Left renal pelvis (tissue), 4 donors: ENCODE results near the gene KLHDC8A. TPM values are rescaled to one million over a fixed set of nuclear protein-coding genes. Genes with fewer than 3 reads are reported as not detected.

Experiments
- DNase-seq, 4 donors: peaks; one replicate each; pipeline ENCODE4 v3.0.0-alpha.2; 2013; ENCODE audit warnings: low read depth in 4 of 4, low spot score in 3 of 4
- polyA plus RNA-seq, 4 donors: library from polyadenylated mRNA; unstranded; fragments of 120-200 nt; gene quantifications; one replicate each; pipeline ENCODE4 v1.2.1, GENCODE V29; 2013; ENCODE audit not compliant: insufficient read length in 4 of 4

The KLHDC8A gene
- polyA plus RNA-seq, 4 donors: 1.6 to 8.5 (median 2.1) TPM

- DNase-seq: no peak
Observed at GRCh38 chr1:205348554-205349487, 7.9 kb downstream of the KLHDC8A start.

GRCh38 chr1:205346956-205347574, 9.7 kb downstream of the KLHDC8A start:
- DNase-seq: no peak

GRCh38 chr1:205345761-205346160, 11.0 kb downstream of the KLHDC8A start:
- DNase-seq: no peak

- DNase-seq: no peak
Observed at GRCh38 chr1:205344066-205344928, 12.4 kb downstream of the KLHDC8A start.

- no peak for DNase-seq
Observed at GRCh38 chr1:205343431-205344065, 13.2 kb downstream of the KLHDC8A start.

- no peak for DNase-seq
Observed at GRCh38 chr1:205342986-205343385, 13.7 kb downstream of the KLHDC8A start.

- DNase-seq: no peak
Observed at GRCh38 chr1:205340676-205341075, 16.0 kb downstream of the KLHDC8A start.

GRCh38 chr1:205339717-205340116, 17.0 kb downstream of the KLHDC8A start:
- no peak for DNase-seq

GRCh38 chr1:205339197-205339702, 17.5 kb downstream of the KLHDC8A start:
- DNase-seq: no peak

- DNase-seq: no peak
Observed at GRCh38 chr1:205338011-205338410, 18.7 kb downstream of the KLHDC8A start.

- no peak for DNase-seq
Observed at GRCh38 chr1:205337481-205337880, 19.2 kb downstream of the KLHDC8A start.

GRCh38 chr1:205335692-205336091, 21.0 kb downstream of the KLHDC8A start:
- DNase-seq: peak in 2 of 4 donors; percentile 73 to 78

- no peak for DNase-seq
Observed at GRCh38 chr1:205332015-205332791, 24.5 kb downstream of the KLHDC8A start.

- DNase-seq: no peak
Observed at GRCh38 chr1:205330150-205330549, 26.6 kb downstream of the KLHDC8A start.

GRCh38 chr1:205329719-205330118, 27.0 kb downstream of the KLHDC8A start:
- no peak for DNase-seq

GRCh38 chr1:205328476-205328875, 28.2 kb downstream of the KLHDC8A start:
- no peak for DNase-seq

GRCh38 chr1:205326812-205327466, 29.8 kb downstream of the KLHDC8A start:
- no peak for DNase-seq

GRCh38 chr1:205325334-205325884, 31.3 kb downstream of the KLHDC8A start:
- DNase-seq: peak in 2 of 4 donors; percentile 62 to 68

GRCh38 chr1:205324781-205325180, 31.9 kb downstream of the KLHDC8A start:
- no peak for DNase-seq
